RWPE1 (cell line): ENCODE results near the gene DGKI.

ENCODE experiments used
- CTCF ChIA-PET: fragments of 350-600 bp; sonication (Branson Sonifier 250); formaldehyde crosslinking; extraction: SDS; loops from one replicate; lab custom pipeline; 2021; lab: Yijun Ruan, JAX
- POLR2A ChIA-PET: fragments of 400-600 bp; formaldehyde crosslinking; extraction: SDS; loops from one replicate; lab custom pipeline; 2020; ENCODE audit warnings: antibody characterized with exemption; ENCODE audit not compliant: low non-redundant PET; lab: Yijun Ruan, JAX
- DNase-seq: peaks from one replicate; pipeline ENCODE4 v3.0.0; 2012; ENCODE audit warnings: low spot score
- H3K27ac ChIP-seq: fragments of 450-650 bp; 2 replicates; pipeline ENCODE4 v1.5.1; 2017
- CTCF ChIP-seq: fragments of 450-650 bp; conservative IDR thresholded peaks from 2 replicates; pipeline ENCODE4 v1.5.1; 2017; ENCODE audit warnings: low read depth, mild to moderate bottlenecking

The DGKI gene

GRCh38 chr7:137583172-137583571, 263.6 kb downstream of the DGKI start:
- POLR2A ChIA-PET: no interaction called here
- no peak for DNase-seq
- no peak for TF ChIP-seq CTCF
- no peak overlapping the region for H3K27ac ChIP-seq
- CTCF ChIA-PET: no interaction called here

GRCh38 chr7:137579913-137580640, 266.7 kb downstream of the DGKI start:
- ChIA-PET CTCF (interaction anchor here (0.7 kb wide), 1 partner anchor 487 kb away, joined by 4 read pairs; no protein-coding TSS in a partner anchor), POLR2A (no interaction called here)
- TF ChIP-seq CTCF: no peak
- no peak overlapping the region for H3K27ac ChIP-seq
- peak; percentile 30 for DNase-seq

GRCh38 chr7:137578541-137578940, 268.2 kb downstream of the DGKI start:
- DNase-seq: no peak
- CTCF ChIA-PET: no interaction called here
- POLR2A ChIA-PET: no interaction called here
- no peak overlapping the region for H3K27ac ChIP-seq
- TF ChIP-seq CTCF: no peak

GRCh38 chr7:137577184-137577583, 269.6 kb downstream of the DGKI start:
- ChIA-PET CTCF (no interaction called here), POLR2A (no interaction called here)
- no peak for DNase-seq
- H3K27ac ChIP-seq: no peak overlapping the region
- no peak for TF ChIP-seq CTCF

- CTCF ChIA-PET: no interaction called here
- POLR2A ChIA-PET: no interaction called here
- DNase-seq: peak; percentile 5
- no peak overlapping the region for H3K27ac ChIP-seq
- TF ChIP-seq CTCF: no peak
Measured at GRCh38 chr7:137576481-137576880, 270.3 kb downstream of the DGKI start.

GRCh38 chr7:137574812-137575211, 272.0 kb downstream of the DGKI start:
- ChIA-PET POLR2A (no interaction called here), CTCF (interaction anchor here (0.6 kb wide), 1 partner anchor 980 kb away, joined by 3 read pairs; no protein-coding TSS in a partner anchor)
- DNase-seq: no peak
- TF ChIP-seq CTCF: no peak
- no peak overlapping the region for H3K27ac ChIP-seq
